ENCODE measurements around the gene LMX1B. TPM values are rescaled to one million over a fixed set of nuclear protein-coding genes. Genes with fewer than 3 reads are reported as not detected.

Gene LMX1B
- total and polyA plus RNA-seq, 2 donors (not counting 3 experiments of a cell fraction or from before 2014, with no cell fraction given): not detected

- ChIA-PET CTCF (interaction anchor here (1.6 to 6.1 kb wide), 2 partner anchors 77 to 170 kb away, joined by 11 to 64 read pairs; no protein-coding TSS in a partner anchor), POLR2A (no interaction called here)
- H3K27ac ChIP-seq (ENCODE audit: insufficient read depth, low read depth, low read length): no peak overlapping the region
- intact Hi-C loops (cut with micrococcal nuclease) (loop anchor here (5.0 to 10.0 kb wide), 2 partner anchors 52 to 115 kb away; no protein-coding TSS in a partner anchor), dilution Hi-C loops (cut with MboI; ENCODE audit: extremely low pct_ligation_motif_present, low sequenced_read_pairs) (no loop called here)
- H2AFZ ChIP-seq (ENCODE audit: low read depth, low read length): no peak overlapping the region
- H3K27me3 ChIP-seq (ENCODE audit: control insufficient read depth in 2 of 2, insufficient read depth in 2 of 2, low read length in 2 of 2): peaks cover 70 to 72% of the 10 kb centered on the region in 2 experiments
- no peaks in the 10 kb centered on the region for H3K79me2 ChIP-seq (ENCODE audit: control insufficient read depth, insufficient read depth, low read length)
- H3K4me1 ChIP-seq (ENCODE audit: control insufficient read depth, extremely low read depth, insufficient read depth, low read length): no peaks in the 10 kb centered on the region
- no peaks in the 10 kb centered on the region for H3K9me3 ChIP-seq (replicated peaks; ENCODE audit: control insufficient read depth, insufficient read depth, low read length)
- H4K20me1 ChIP-seq (replicated peaks; ENCODE audit: control insufficient read depth, extremely low read depth, insufficient read depth, low read length): no peaks in the 10 kb centered on the region
- peak; percentile 67 for TF ChIP-seq EZH2 (IDR thresholded peaks at IDR 0.05; ENCODE audit: borderline replicate concordance, low read depth, low read length, severe bottlenecking)
- no peak for TF ChIP-seq POLR2AphosphoS5 (IDR thresholded peaks at IDR 0.05; ENCODE audit: insufficient read depth, low read depth, low read length)
- H3K4me3 ChIP-seq (replicated peaks in 1 of 3; ENCODE audit: insufficient read depth in 1 of 3, low read depth in 1 of 3, low read length in 3 of 3): no peak overlapping the region
- DNase-seq (ENCODE audit: low read depth, low spot score) (no peak), FAIRE-seq (no peak)
- no TSS peak for BruUV-seq (replicated peaks)
- no peak overlapping the region for H3K4me2 ChIP-seq (ENCODE audit: insufficient read depth, low read length)
- no peak overlapping the region for H3K9ac ChIP-seq (replicated peaks; ENCODE audit: extremely low read depth, insufficient read depth, low read length)
- no peaks in the 10 kb centered on the region for H3K9me1 ChIP-seq (replicated peaks; ENCODE audit: control insufficient read depth, extremely low read depth, insufficient read depth, low read length)
- no peaks in the 10 kb centered on the region for H3K36me3 ChIP-seq (ENCODE audit: control insufficient read depth in 2 of 2, extremely low read depth in 1 of 2, insufficient read depth in 2 of 2, low read length in 2 of 2)
Measured at GRCh38 chr9:126612326-126612812, 1.4 kb upstream of the LMX1B start.

DNA sequence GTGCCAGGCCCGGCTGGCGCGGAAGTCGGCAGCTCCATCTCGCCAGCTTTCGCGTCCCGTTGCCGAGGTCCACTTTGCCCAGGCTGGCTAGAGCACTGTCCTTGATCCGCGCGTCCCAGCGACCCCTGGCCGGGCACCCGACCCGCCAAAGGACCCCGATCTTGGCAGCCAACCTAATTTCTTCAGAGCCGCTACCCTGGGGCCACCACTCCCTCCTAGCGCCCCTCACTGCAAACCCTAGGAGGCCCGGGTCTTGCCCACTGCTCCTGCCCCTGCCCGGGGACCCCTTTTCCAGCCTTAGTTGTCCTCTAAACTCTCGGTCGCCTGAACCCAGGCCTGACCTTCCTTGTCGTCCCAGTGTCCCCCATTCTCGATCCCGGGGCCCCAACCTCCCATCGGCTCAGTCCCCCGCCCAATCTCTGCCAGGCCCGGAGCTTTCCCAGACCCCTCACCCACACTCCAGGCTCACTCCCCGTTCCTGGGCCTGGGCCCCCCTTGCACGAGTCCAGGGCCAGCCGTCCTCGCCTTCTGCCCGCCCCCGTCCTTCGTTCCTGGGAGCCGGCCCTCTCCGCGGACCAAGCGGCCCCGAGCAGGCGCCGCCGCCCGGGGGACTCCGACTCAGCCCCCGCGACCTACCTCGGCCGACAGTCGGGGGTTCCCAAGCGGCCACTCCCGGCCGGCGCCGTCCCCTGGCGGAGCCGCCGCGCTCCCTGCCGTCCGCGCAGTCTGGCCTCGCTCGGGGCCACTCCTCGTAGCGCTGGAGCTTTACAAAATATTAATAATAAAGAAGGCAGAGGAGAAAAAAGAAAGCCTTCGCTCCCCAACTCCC lies 701 bp upstream of the LMX1B start:
- H3K4me3 ChIP-seq (replicated peaks in 1 of 3; ENCODE audit: insufficient read depth in 1 of 3, low read depth in 1 of 3, low read length in 3 of 3): no peak overlapping the region
- no peaks in the 10 kb centered on the region for H3K9me1 ChIP-seq (replicated peaks; ENCODE audit: control insufficient read depth, extremely low read depth, insufficient read depth, low read length)
- H3K9ac ChIP-seq (replicated peaks; ENCODE audit: extremely low read depth, insufficient read depth, low read length): no peak overlapping the region
- H3K79me2 ChIP-seq (ENCODE audit: control insufficient read depth, insufficient read depth, low read length): no peaks in the 10 kb centered on the region
- no peak overlapping the region for H3K4me2 ChIP-seq (ENCODE audit: insufficient read depth, low read length)
- no peaks in the 10 kb centered on the region for H4K20me1 ChIP-seq (replicated peaks; ENCODE audit: control insufficient read depth, extremely low read depth, insufficient read depth, low read length)
- POLR2A ChIA-PET: no interaction called here
- dilution Hi-C loops (cut with MboI; ENCODE audit: extremely low pct_ligation_motif_present, low sequenced_read_pairs): no loop called here
- TF ChIP-seq FOS (IDR thresholded peaks at IDR 0.05; ENCODE audit: borderline replicate concordance, insufficient read depth, low read length): no peak
- no peak for TF ChIP-seq MYC (IDR thresholded peaks at IDR 0.05; ENCODE audit: low read depth, low read length)
- no peak for TF ChIP-seq JUN (IDR thresholded peaks at IDR 0.05; ENCODE audit: borderline replicate concordance, insufficient read depth, insufficient read length, low read depth)
- TF ChIP-seq EZH2 (IDR thresholded peaks at IDR 0.05; ENCODE audit: borderline replicate concordance, low read depth, low read length, severe bottlenecking): peak; percentile 64
- TF ChIP-seq POLR2AphosphoS5 (IDR thresholded peaks at IDR 0.05; ENCODE audit: insufficient read depth, low read depth, low read length): no peak
- TF ChIP-seq, protein P1, sequence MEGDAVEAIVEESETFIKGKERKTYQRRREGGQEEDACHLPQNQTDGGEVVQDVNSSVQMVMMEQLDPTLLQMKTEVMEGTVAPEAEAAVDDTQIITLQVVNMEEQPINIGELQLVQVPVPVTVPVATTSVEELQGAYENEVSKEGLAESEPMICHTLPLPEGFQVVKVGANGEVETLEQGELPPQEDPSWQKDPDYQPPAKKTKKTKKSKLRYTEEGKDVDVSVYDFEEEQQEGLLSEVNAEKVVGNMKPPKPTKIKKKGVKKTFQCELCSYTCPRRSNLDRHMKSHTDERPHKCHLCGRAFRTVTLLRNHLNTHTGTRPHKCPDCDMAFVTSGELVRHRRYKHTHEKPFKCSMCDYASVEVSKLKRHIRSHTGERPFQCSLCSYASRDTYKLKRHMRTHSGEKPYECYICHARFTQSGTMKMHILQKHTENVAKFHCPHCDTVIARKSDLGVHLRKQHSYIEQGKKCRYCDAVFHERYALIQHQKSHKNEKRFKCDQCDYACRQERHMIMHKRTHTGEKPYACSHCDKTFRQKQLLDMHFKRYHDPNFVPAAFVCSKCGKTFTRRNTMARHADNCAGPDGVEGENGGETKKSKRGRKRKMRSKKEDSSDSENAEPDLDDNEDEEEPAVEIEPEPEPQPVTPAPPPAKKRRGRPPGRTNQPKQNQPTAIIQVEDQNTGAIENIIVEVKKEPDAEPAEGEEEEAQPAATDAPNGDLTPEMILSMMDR (IDR thresholded peaks at IDR 0.05; ENCODE audit: extremely low read depth in 1 of 2, insufficient read depth in 1 of 2, low read depth in 1 of 2, low read length in 2 of 2): no peak
- H2AFZ ChIP-seq (ENCODE audit: low read depth, low read length): no peak overlapping the region
- no peak for DNase-seq (ENCODE audit: low read depth, low spot score)
- BruUV-seq (replicated peaks): no TSS peak
- no peak for FAIRE-seq
- peaks cover 76 to 78% of the 10 kb centered on the region in 2 experiments for H3K27me3 ChIP-seq (ENCODE audit: control insufficient read depth in 2 of 2, insufficient read depth in 2 of 2, low read length in 2 of 2)
- CTCF ChIA-PET: interaction anchor here (1.1 to 6.1 kb wide), 2 partner anchors 77 to 169 kb away, joined by 4 to 64 read pairs; no protein-coding TSS in a partner anchor
- H3K27ac ChIP-seq (ENCODE audit: insufficient read depth, low read depth, low read length): no peak overlapping the region
- no peaks in the 10 kb centered on the region for H3K36me3 ChIP-seq (ENCODE audit: control insufficient read depth in 2 of 2, extremely low read depth in 1 of 2, insufficient read depth in 2 of 2, low read length in 2 of 2)
- H3K9me3 ChIP-seq (replicated peaks; ENCODE audit: control insufficient read depth, insufficient read depth, low read length): no peaks in the 10 kb centered on the region
- intact Hi-C loops (cut with micrococcal nuclease): loop anchor here (5.0 to 10.0 kb wide), 2 partner anchors 52 to 116 kb away; no protein-coding TSS in a partner anchor
- no peaks in the 10 kb centered on the region for H3K4me1 ChIP-seq (ENCODE audit: control insufficient read depth, extremely low read depth, insufficient read depth, low read length)

All from endothelial cell of umbilical vein (primary cell).